Body of pancreas (tissue), 4 donors: ENCODE data around the gene NTPCR.

Experiments
- POLR2A ChIP-seq, 3 donors: fragments of 450-650 bp; IDR thresholded peaks; one replicate each; pipeline ENCODE4 v1.6.1; 2016; ENCODE audit warnings: antibody characterized with exemption in 3 of 3, mild to moderate bottlenecking in 2 of 3
- TF ChIP-seq, protein P1 (sequence below), 7 experiments: fragments of 450-650 bp in 4 of 7; fragments of 200-600 bp in 3 of 7; sonication (generic) in 3 of 7; IDR thresholded peaks; one replicate each; pipeline ENCODE4 v1.5.1; 2016 to 2019; ENCODE audit warnings: antibody characterized with exemption in 7 of 7

DNA sequence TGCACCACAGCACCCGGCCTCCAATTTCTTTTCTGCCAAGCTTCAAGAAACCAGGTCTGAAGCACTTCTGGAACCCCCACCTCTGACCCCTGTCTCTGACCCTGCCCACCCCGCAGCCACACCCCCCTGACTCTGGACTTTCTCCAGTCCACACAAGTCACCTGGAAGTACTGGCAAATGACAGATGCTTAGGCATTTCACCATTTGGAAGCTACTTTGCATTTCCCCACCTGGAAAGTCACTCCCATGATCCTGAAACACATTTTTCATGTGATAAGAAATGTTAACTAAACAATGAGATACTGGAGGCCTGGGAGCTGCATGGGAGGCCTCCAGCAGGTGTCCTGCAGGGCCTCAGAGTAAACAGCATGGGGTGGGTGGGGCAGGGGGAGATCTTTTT lies 45.7 kb downstream of the NTPCR start:
- TF ChIP-seq, protein P1, sequence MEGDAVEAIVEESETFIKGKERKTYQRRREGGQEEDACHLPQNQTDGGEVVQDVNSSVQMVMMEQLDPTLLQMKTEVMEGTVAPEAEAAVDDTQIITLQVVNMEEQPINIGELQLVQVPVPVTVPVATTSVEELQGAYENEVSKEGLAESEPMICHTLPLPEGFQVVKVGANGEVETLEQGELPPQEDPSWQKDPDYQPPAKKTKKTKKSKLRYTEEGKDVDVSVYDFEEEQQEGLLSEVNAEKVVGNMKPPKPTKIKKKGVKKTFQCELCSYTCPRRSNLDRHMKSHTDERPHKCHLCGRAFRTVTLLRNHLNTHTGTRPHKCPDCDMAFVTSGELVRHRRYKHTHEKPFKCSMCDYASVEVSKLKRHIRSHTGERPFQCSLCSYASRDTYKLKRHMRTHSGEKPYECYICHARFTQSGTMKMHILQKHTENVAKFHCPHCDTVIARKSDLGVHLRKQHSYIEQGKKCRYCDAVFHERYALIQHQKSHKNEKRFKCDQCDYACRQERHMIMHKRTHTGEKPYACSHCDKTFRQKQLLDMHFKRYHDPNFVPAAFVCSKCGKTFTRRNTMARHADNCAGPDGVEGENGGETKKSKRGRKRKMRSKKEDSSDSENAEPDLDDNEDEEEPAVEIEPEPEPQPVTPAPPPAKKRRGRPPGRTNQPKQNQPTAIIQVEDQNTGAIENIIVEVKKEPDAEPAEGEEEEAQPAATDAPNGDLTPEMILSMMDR (IDR thresholded peaks at IDR 0.05) = no peak
- TF ChIP-seq POLR2A (IDR thresholded peaks at IDR 0.05) = no peak
